Activated T-cell treated with anti-CD3 and anti-CD28 coated beads, Interleukin-2, amount 50 U/mL, for 72 hours (primary cell): ENCODE measurements around the gene SETMAR. TPM values are rescaled to one million over a fixed set of nuclear protein-coding genes. Genes with fewer than 3 reads are reported as not detected.

Experiments used
- total RNA-seq, 2 donors: library from RNA; stranded (reverse); gene quantifications; one replicate each; pipeline ENCODE4 v1.2.3, GENCODE V29; 2022

SETMAR gene
- total RNA-seq, 2 donors from 2014 or later, result 7.5 to 10.6 TPM

Other genes starting within 250 kb of the SETMAR start
- gene SUMF1, start 163.9 kb downstream of the SETMAR start, total RNA-seq, result 1 to 10 TPM; 5.0 to 7.2 TPM
- 100 to 1,000 TPM in 1 of 2 donors, 10 to 100 TPM in 1; 95.2 to 147 TPM for gene ITPR1, start 190.0 kb downstream of the SETMAR start, total RNA-seq